Thyroid gland (tissue), 4 donors: ENCODE measurements around the gene SYT1. TPM values are rescaled to one million over a fixed set of nuclear protein-coding genes. Genes with fewer than 3 reads are reported as not detected.

Source experiments
- DNase-seq, 2 donors: peaks; one replicate each; pipeline ENCODE4 v3.0.0-alpha.2; 2019
- H3K27ac ChIP-seq, 3 donors: fragments of 200-600 bp; sonication (generic); 1 replicate in 2 of 3; 2 replicates in 1 of 3; pipeline ENCODE4 v1.5.1; 2016 to 2019; ENCODE audit warnings: mild to moderate bottlenecking in 1 of 3, moderate library complexity in 1 of 3
- H3K27me3 ChIP-seq: fragments of 200-600 bp; sonication (generic); one replicate; pipeline ENCODE4 v1.5.1; 2019
- H3K36me3 ChIP-seq, 2 donors: fragments of 200-600 bp; sonication (generic); one replicate each; pipeline ENCODE4 v1.5.1; 2016 to 2019
- H3K4me1 ChIP-seq, 2 donors: fragments of 200-600 bp; sonication (generic); one replicate each; pipeline ENCODE4 v1.5.1; 2017 to 2019
- H3K4me3 ChIP-seq, 3 donors: fragments of 200-600 bp; sonication (generic); replicated peaks in 1 of 3; 1 replicate in 2 of 3; 2 replicates in 1 of 3; pipeline ENCODE4 v1.5.1; 2016; ENCODE audit warnings: mild to moderate bottlenecking in 1 of 3
- H3K9me3 ChIP-seq: fragments of 200-600 bp; sonication (generic); one replicate; pipeline ENCODE4 v1.5.1; 2017
- POLR2A ChIP-seq, 2 donors: fragments of 450-650 bp; IDR thresholded peaks; one replicate each; pipeline ENCODE4 v1.6.1; 2017; ENCODE audit warnings: antibody characterized with exemption in 2 of 2, mild to moderate bottlenecking in 2 of 2, moderate library complexity in 1 of 2
- WGBS, 2 donors: methylation state at CpG; one replicate each; pipeline ENCODE4 v1.1.5; 2017; 5-methylcytosine and 5-hydroxymethylcytosine counted together
- intact Hi-C: fragments of 100-400 bp; cut with DNase I; formaldehyde crosslinking; loops from one replicate; pipeline ENCODE4 v1.15.1; 2023
- total RNA-seq, 4 donors: library from RNA; depleted of rRNA; stranded (reverse); fragments of >200 nt; gene quantifications; one replicate each; pipeline ENCODE4 v1.2.3, GENCODE V29; 2016
- TF ChIP-seq, protein P1 (sequence below), 6 experiments: fragments of 200-600 bp in 3 of 6; fragments of 450-650 bp in 3 of 6; sonication (generic) in 3 of 6; IDR thresholded peaks; one replicate each; pipeline ENCODE4 v1.5.1; 2016 to 2019; ENCODE audit warnings: antibody characterized with exemption in 6 of 6, mild to moderate bottlenecking in 2 of 6, inconsistent platforms in 1 of 6, moderate library complexity in 1 of 6

Gene SYT1
- total RNA-seq, 4 donors from 2014 or later, result 0.58 to 2.4 (median 1.2) TPM

DNA sequence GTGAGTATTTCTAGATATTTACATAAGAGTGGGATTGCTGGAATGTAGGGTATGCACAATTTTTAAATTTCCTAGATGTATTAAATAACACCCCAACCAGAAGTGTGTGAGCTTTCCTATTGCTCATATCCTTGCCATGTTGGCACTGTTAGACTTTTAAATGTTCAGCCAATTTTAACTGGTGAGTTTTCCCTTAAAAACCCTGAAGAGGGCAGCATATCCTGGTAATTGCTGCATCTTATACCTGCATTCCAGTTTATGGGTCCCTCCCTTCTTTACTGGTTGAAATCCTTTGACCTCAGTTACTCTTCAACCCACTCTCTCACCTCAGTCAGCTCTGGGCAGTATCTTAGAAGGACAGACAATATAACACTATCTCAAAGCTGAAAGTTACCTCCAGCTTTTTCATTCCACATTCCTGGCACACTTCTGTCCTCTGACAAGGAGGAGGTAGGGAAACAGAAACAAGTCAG lies 555.6 kb downstream of the SYT1 start:
- H3K27me3 ChIP-seq, result no peaks in the 10 kb centered on the region
- H3K36me3 ChIP-seq, result no peaks in the 10 kb centered on the region
- TF ChIP-seq POLR2A (IDR thresholded peaks at IDR 0.05), result no peak
- TF ChIP-seq, protein P1, sequence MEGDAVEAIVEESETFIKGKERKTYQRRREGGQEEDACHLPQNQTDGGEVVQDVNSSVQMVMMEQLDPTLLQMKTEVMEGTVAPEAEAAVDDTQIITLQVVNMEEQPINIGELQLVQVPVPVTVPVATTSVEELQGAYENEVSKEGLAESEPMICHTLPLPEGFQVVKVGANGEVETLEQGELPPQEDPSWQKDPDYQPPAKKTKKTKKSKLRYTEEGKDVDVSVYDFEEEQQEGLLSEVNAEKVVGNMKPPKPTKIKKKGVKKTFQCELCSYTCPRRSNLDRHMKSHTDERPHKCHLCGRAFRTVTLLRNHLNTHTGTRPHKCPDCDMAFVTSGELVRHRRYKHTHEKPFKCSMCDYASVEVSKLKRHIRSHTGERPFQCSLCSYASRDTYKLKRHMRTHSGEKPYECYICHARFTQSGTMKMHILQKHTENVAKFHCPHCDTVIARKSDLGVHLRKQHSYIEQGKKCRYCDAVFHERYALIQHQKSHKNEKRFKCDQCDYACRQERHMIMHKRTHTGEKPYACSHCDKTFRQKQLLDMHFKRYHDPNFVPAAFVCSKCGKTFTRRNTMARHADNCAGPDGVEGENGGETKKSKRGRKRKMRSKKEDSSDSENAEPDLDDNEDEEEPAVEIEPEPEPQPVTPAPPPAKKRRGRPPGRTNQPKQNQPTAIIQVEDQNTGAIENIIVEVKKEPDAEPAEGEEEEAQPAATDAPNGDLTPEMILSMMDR (IDR thresholded peaks at IDR 0.05), result peak in 4 of 6 experiments; percentile 46 to 85 (median 66)
- peaks cover 32 to 48% of the 10 kb centered on the region in 2 donors for H3K4me1 ChIP-seq
- no peak overlapping the region for H3K4me3 ChIP-seq
- H3K9me3 ChIP-seq, result no peaks in the 10 kb centered on the region
- intact Hi-C loops, result loop anchor here (10.0 kb wide), 1 partner anchor 765 kb away; no protein-coding TSS in a partner anchor
- peak in 1 of 2 donors; percentile 4 for DNase-seq
- peak overlapping the region; percentile 38 to 56 (median 44) for H3K27ac ChIP-seq

- no peak for DNase-seq
- Histone ChIP-seq H3K4me3 (no peak overlapping the region), H3K36me3 (no peaks in the 10 kb centered on the region), H3K4me1 (peaks cover 23 to 41% of the 10 kb centered on the region in 2 donors), H3K9me3 (no peaks in the 10 kb centered on the region), H3K27ac (peak overlapping the region; percentile 35 to 61 (median 51)), H3K27me3 (no peaks in the 10 kb centered on the region)
- intact Hi-C loops, result loop anchor here (10.0 kb wide), 1 partner anchor 764 kb away; no protein-coding TSS in a partner anchor
- 90 to 91% methylated on average over 1 of the region's 1 CpG for WGBS, 2 donors
- TF ChIP-seq, protein P1 (IDR thresholded peaks at IDR 0.05), result no peak
- TF ChIP-seq POLR2A (IDR thresholded peaks at IDR 0.05), result no peak
Measured at GRCh38 chr12:79421236-79421740, 556.7 kb downstream of the SYT1 start.

GRCh38 chr12:79422060-79422812 lies 557.7 kb downstream of the SYT1 start:
- 52 to 68% methylated on average over 3 of the region's 3 CpGs for WGBS, 2 donors
- Histone ChIP-seq H3K9me3 (no peaks in the 10 kb centered on the region), H3K4me3 (no peak overlapping the region), H3K27me3 (no peaks in the 10 kb centered on the region), H3K27ac (peak overlapping the region; percentile 35 to 61 (median 51)), H3K36me3 (no peaks in the 10 kb centered on the region), H3K4me1 (peaks cover 23 to 41% of the 10 kb centered on the region in 2 donors)
- TF ChIP-seq, protein P1 (IDR thresholded peaks at IDR 0.05), result no peak
- no peak for TF ChIP-seq POLR2A (IDR thresholded peaks at IDR 0.05)
- no peak for DNase-seq
- intact Hi-C loops, result loop anchor here (10.0 kb wide), 1 partner anchor 763 kb away; no protein-coding TSS in a partner anchor

DNA sequence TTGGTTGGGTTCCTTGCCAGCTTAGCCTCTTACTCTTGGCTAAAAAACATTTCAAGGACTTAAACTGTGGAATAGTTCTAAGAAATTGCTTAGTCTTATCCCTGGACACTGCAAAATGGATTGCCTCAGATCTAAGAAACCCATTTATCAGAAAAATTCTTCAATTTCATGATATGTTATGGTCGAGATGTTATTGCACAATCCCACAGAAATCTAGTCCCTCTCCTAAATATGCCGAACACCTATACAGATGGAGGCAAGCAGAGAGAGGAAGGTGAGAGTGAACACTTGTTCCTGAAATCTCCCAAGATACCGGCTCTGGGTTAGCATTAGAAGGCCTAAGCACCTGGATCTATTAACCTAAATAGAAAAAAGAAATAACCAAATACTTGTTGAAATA lies 559.0 kb downstream of the SYT1 start:
- H3K9me3 ChIP-seq, result no peaks in the 10 kb centered on the region
- TF ChIP-seq POLR2A (IDR thresholded peaks at IDR 0.05), result no peak
- TF ChIP-seq, protein P1 (IDR thresholded peaks at IDR 0.05), result no peak
- 94 to 97% methylated on average over 3 of the region's 3 CpGs for WGBS, 2 donors
- peaks cover 23 to 41% of the 10 kb centered on the region in 2 donors for H3K4me1 ChIP-seq
- no peaks in the 10 kb centered on the region for H3K36me3 ChIP-seq
- no peak for DNase-seq
- H3K4me3 ChIP-seq, result no peak overlapping the region
- intact Hi-C loops, result loop anchor here (10.0 kb wide), 1 partner anchor 761 kb away; no protein-coding TSS in a partner anchor
- no peaks in the 10 kb centered on the region for H3K27me3 ChIP-seq
- peak overlapping the region in 2 of 3 donors; percentile 51 to 61 for H3K27ac ChIP-seq
